IMR-90 (cell line): Measurements from ENCODE around the gene PCBP3. TPM values are rescaled to one million over a fixed set of nuclear protein-coding genes. Genes with fewer than 3 reads are reported as not detected.

ENCODE experiments used
- ATAC-seq: fragments of 200-7000 bp; cut with Tn5 transposase; 2 replicates; pipeline ENCODE4 v1.9.1; 2020; ENCODE audit warnings: low read depth, mild to moderate bottlenecking, moderate library complexity
- BruUV-seq: library from RNA; stranded (reverse); fragments of 400-500 nt; replicated peaks from 2 replicates; lab custom pipeline; 2021; lab: Mats Ljungman, UMichigan
- CTCF ChIA-PET: fragments of 300-600 bp; formaldehyde crosslinking; extraction: SDS; loops from one replicate; lab custom pipeline; 2021; ENCODE audit warnings: antibody characterized with exemption; lab: Yijun Ruan, JAX
- POLR2A ChIA-PET: fragments of 300-600 bp; sonication (Branson Sonifier 250); formaldehyde crosslinking; loops from one replicate; lab custom pipeline; 2022; ENCODE audit warnings: antibody characterized with exemption; ENCODE audit not compliant: unreplicated experiment; lab: Charles Lee
- DNase-seq: peaks from one replicate; pipeline ENCODE4 v3.0.0; 2013
- H2AFZ ChIP-seq: replicated peaks from 2 replicates; pipeline ENCODE3; 2013; ENCODE audit warnings: low read length, mild to moderate bottlenecking; ENCODE audit not compliant: poor library complexity
- H2AK5ac ChIP-seq: 2 replicates; pipeline ENCODE4 v1.6.1; 2013; ENCODE audit warnings: low read depth, low read length, inconsistent platforms
- H2AK9ac ChIP-seq: replicated peaks from 2 replicates; pipeline ENCODE3; 2013; ENCODE audit warnings: mild to moderate bottlenecking, low read depth, low read length, moderate library complexity; ENCODE audit not compliant: poor library complexity
- H2BK120ac ChIP-seq: 2 replicates; pipeline ENCODE4 v1.6.1; 2013; ENCODE audit warnings: low read depth, low read length, inconsistent platforms
- H2BK15ac ChIP-seq: 3 replicates; pipeline ENCODE4 v1.6.1; 2013; ENCODE audit warnings: low read depth, low read length, inconsistent platforms
- H2BK20ac ChIP-seq: 2 replicates; pipeline ENCODE4 v1.6.1; 2013; ENCODE audit warnings: low read depth, mild to moderate bottlenecking, inconsistent platforms, low read length, moderate library complexity
- H2BK5ac ChIP-seq: 2 replicates; pipeline ENCODE4 v1.6.1; 2013; ENCODE audit warnings: mild to moderate bottlenecking, low read depth, low read length, inconsistent platforms; ENCODE audit not compliant: poor library complexity, severe bottlenecking
- H3K14ac ChIP-seq: replicated peaks from 2 replicates; pipeline ENCODE4 v1.6.1; 2013; ENCODE audit warnings: low read depth, low read length, inconsistent platforms
- H3K18ac ChIP-seq: 2 replicates; pipeline ENCODE4 v1.6.1; 2013; ENCODE audit warnings: low read depth, low read length, control low read depth
- H3K23ac ChIP-seq: 2 replicates; pipeline ENCODE4 v1.6.1; 2013; ENCODE audit warnings: low read depth, low read length, inconsistent platforms
- H3K27ac ChIP-seq: 2 replicates; pipeline ENCODE4 v1.5.1; 2013; ENCODE audit warnings: mild to moderate bottlenecking, control low read depth, low read length; ENCODE audit not compliant: insufficient read depth
- H3K27me3 ChIP-seq: 2 replicates; pipeline ENCODE4 v1.6.1; 2013; ENCODE audit warnings: low read length; ENCODE audit not compliant: control insufficient read depth, insufficient read depth
- H3K36me3 ChIP-seq: 2 replicates; pipeline ENCODE4 v1.6.1; 2013; ENCODE audit warnings: low read length, mixed read lengths; ENCODE audit not compliant: control insufficient read depth, insufficient read depth
- H3K4ac ChIP-seq: 2 replicates; pipeline ENCODE4 v1.6.1; 2013; ENCODE audit warnings: low read depth, low read length, inconsistent platforms
- H3K4me1 ChIP-seq: 2 replicates; pipeline ENCODE4 v1.6.1; 2013; ENCODE audit warnings: low read length, mixed read lengths; ENCODE audit not compliant: control insufficient read depth, insufficient read depth
- H3K4me2 ChIP-seq: 2 replicates; pipeline ENCODE4 v1.6.1; 2013; ENCODE audit warnings: low read depth, mild to moderate bottlenecking, control low read depth, low read length, moderate library complexity
- H3K4me3 ChIP-seq: 2 replicates; pipeline ENCODE4 v1.5.1; 2013; ENCODE audit warnings: low read depth, mild to moderate bottlenecking, control low read depth, low read length, moderate library complexity; ENCODE audit not compliant: insufficient read depth
- H3K56ac ChIP-seq: 2 replicates; pipeline ENCODE4 v1.6.1; 2013; ENCODE audit warnings: low read length, inconsistent platforms; ENCODE audit not compliant: insufficient read depth; ENCODE audit errors: extremely low read depth
- H3K79me1 ChIP-seq, 2 experiments: 2 replicates each; pipeline ENCODE4 v1.6.1; 2013; ENCODE audit warnings: low read length in 2 of 2, inconsistent platforms in 1 of 2, low read depth in 1 of 2
- H3K9ac ChIP-seq: 2 replicates; pipeline ENCODE4 v1.6.1; 2013; ENCODE audit warnings: low read depth, low read length, control low read depth
- H3K9me1 ChIP-seq: 2 replicates; pipeline ENCODE4 v1.6.1; 2013; ENCODE audit warnings: low read length, inconsistent platforms; ENCODE audit not compliant: insufficient read depth
- H3K9me3 ChIP-seq: 2 replicates; pipeline ENCODE4 v1.6.1; 2013; ENCODE audit warnings: low read length; ENCODE audit not compliant: control insufficient read depth, insufficient read depth
- H4K20me1 ChIP-seq: 2 replicates; pipeline ENCODE4 v1.6.1; 2013; ENCODE audit warnings: low read length, inconsistent platforms; ENCODE audit not compliant: insufficient read depth
- H4K5ac ChIP-seq: 2 replicates; pipeline ENCODE4 v1.6.1; 2013; ENCODE audit warnings: mild to moderate bottlenecking, low read depth, low read length, control low read depth
- H4K8ac ChIP-seq, 2 experiments: 2 replicates each; pipeline ENCODE4 v1.6.1; 2013; ENCODE audit warnings: low read depth in 2 of 2, low read length in 2 of 2, control low read depth in 1 of 2, inconsistent platforms in 1 of 2
- H4K91ac ChIP-seq: 2 replicates; pipeline ENCODE4 v1.6.1; 2013; ENCODE audit warnings: low read depth, low read length, inconsistent platforms; ENCODE audit not compliant: insufficient read depth
- BHLHE40 ChIP-seq: fragments of 150-350 bp; IDR thresholded peaks from 2 replicates; pipeline ENCODE4 v1.6.1; 2016; ENCODE audit warnings: mild to moderate bottlenecking, low read depth, low read length
- FOS ChIP-seq: fragments of 150-350 bp; IDR thresholded peaks from 2 replicates; pipeline ENCODE4 v1.6.1; 2016; ENCODE audit warnings: low read depth, low read length
- MAFK ChIP-seq: IDR thresholded peaks from 2 replicates; pipeline ENCODE4 v1.6.1; 2012; ENCODE audit warnings: low read depth, low read length, improper control_type of control experiment
- MXI1 ChIP-seq: IDR thresholded peaks from 2 replicates; pipeline ENCODE4 v1.6.1; 2012; ENCODE audit warnings: low read depth, mild to moderate bottlenecking, low read length, moderate library complexity, borderline replicate concordance
- NFE2L2 ChIP-seq: fragments of 150-350 bp; IDR thresholded peaks from 2 replicates; pipeline ENCODE4 v1.6.1; 2016; ENCODE audit warnings: low read depth, mild to moderate bottlenecking, low read length
- POLR2A ChIP-seq: IDR thresholded peaks from 2 replicates; pipeline ENCODE4 v1.6.1; 2012; ENCODE audit warnings: mild to moderate bottlenecking, low read depth, low read length
- WGBS, 2 experiments: methylation state at CpG; one replicate each; pipeline versions ENCODE4 v1.1.5 to v1.1.7; 2013; ENCODE audit warnings: missing lambda C conversion rate in 2 of 2; ENCODE audit not compliant: insufficient read length in 1 of 2; ENCODE audit errors: extremely low coverage in 2 of 2; 5-methylcytosine and 5-hydroxymethylcytosine counted together
- dilution Hi-C: fragments of 300-500 bp; cut with HindIII; formaldehyde crosslinking; loops from one replicate; pipeline ENCODE4 v1.14.3; 2018; ENCODE audit warnings: low sequenced_read_pairs; ENCODE audit not compliant: unreplicated experiment
- in situ Hi-C: fragments of 300-500 bp; cut with MboI; formaldehyde crosslinking; loops from 3 replicates; pipeline ENCODE4 v1.14.3; 2019; ENCODE audit warnings: low sequenced_read_pairs, inconsistent platforms, mixed read lengths
- intact Hi-C: fragments of 100-400 bp; cut with micrococcal nuclease; formaldehyde crosslinking; loops from 2 replicates; pipeline ENCODE4 v1.10.0; 2022
- polyA plus RNA-seq, 3 experiments: library from polyadenylated mRNA; depleted of rRNA; stranded (reverse); fragments of >200 nt; gene quantifications; 2 replicates each; pipeline ENCODE4 v1.2.3, GENCODE V29; 2012; ENCODE audit warnings: low replicate concordance in 1 of 3
- total RNA-seq: library from RNA; depleted of rRNA; stranded (reverse); fragments of >200 nt; gene quantifications from 2 replicates; pipeline ENCODE4 v1.2.3, GENCODE V29; 2012
- TF ChIP-seq, protein P1 (sequence below): fragments of 150-350 bp; IDR thresholded peaks from 2 replicates; pipeline ENCODE4 v1.6.1; 2017; ENCODE audit warnings: mild to moderate bottlenecking, antibody characterized with exemption, low read length, low read depth

The PCBP3 gene
- total and polyA plus RNA-seq, 2 of the 4 experiments (the other 2 are of a cell fraction) = 2.9 to 3.9 TPM

GRCh38 chr21:45715441-45715840 lies 71.9 kb downstream of the PCBP3 start:
- Histone ChIP-seq H2BK20ac (no peak overlapping the region), H4K5ac (no peak overlapping the region), H3K27ac (no peak overlapping the region), H2AFZ (no peak overlapping the region), H4K91ac (no peak overlapping the region), H3K23ac (no peak overlapping the region), H2AK9ac (no peak overlapping the region), H3K14ac (no peak overlapping the region), H3K18ac (no peak overlapping the region), H3K4ac (no peak overlapping the region), H2BK120ac (no peak overlapping the region), H2BK15ac (no peak overlapping the region), H3K9me3 (no peaks in the 10 kb centered on the region), H3K9ac (no peak overlapping the region), H3K79me1 (no peaks in the 10 kb centered on the region), H3K4me3 (no peak overlapping the region), H4K8ac (no peak overlapping the region), H3K56ac (no peak overlapping the region), H3K27me3 (peaks cover 4% of the 10 kb centered on the region), H3K4me2 (no peak overlapping the region), H2BK5ac (no peak overlapping the region), H3K36me3 (no peaks in the 10 kb centered on the region), H2AK5ac (no peak overlapping the region), H3K4me1 (no peaks in the 10 kb centered on the region), H4K20me1 (no peaks in the 10 kb centered on the region), H3K9me1 (no peaks in the 10 kb centered on the region)
- no peak for TF ChIP-seq MAFK
- TF ChIP-seq POLR2A = no peak
- TF ChIP-seq, protein P1, sequence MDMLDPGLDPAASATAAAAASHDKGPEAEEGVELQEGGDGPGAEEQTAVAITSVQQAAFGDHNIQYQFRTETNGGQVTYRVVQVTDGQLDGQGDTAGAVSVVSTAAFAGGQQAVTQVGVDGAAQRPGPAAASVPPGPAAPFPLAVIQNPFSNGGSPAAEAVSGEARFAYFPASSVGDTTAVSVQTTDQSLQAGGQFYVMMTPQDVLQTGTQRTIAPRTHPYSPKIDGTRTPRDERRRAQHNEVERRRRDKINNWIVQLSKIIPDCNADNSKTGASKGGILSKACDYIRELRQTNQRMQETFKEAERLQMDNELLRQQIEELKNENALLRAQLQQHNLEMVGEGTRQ = no peak
- TF ChIP-seq FOS = no peak
- no peak for TF ChIP-seq BHLHE40
- no peak for TF ChIP-seq MXI1
- no peak for TF ChIP-seq NFE2L2
- no TSS peak for BruUV-seq
- ChIA-PET POLR2A (no interaction called here), CTCF (no interaction called here)
- WGBS, 2 experiments = no CpG with 5 or more reads among the region's 1 CpG
- in situ Hi-C loops (no loop called here), intact Hi-C loops (no loop called here), dilution Hi-C loops (no loop called here)
- DNase-seq = no peak
- ATAC-seq = no peak
